HepG2 (cell line): Measurements from ENCODE around the gene ZNF341.

ENCODE experiments used
- DNMT1 ChIP-seq: sonication (generic); formaldehyde crosslinking; IDR thresholded peaks from 2 replicates; pipeline ENCODE4 v1.5.1; 2020; ENCODE audit warnings: mild to moderate bottlenecking, missing genetic modification reagents
- EZH2 ChIP-seq: conservative IDR thresholded peaks from 2 replicates; pipeline ENCODE4 v1.6.1; 2012; ENCODE audit warnings: mild to moderate bottlenecking, low read depth, low read length, moderate library complexity
- MXD4 ChIP-seq: IDR thresholded peaks from 2 replicates; pipeline ENCODE4 v1.6.1; 2016; ENCODE audit warnings: mild to moderate bottlenecking, missing biosample characterization, missing genetic modification reagents
- NFE2L1 ChIP-seq: sonication (generic); formaldehyde crosslinking; IDR thresholded peaks from 2 replicates; pipeline ENCODE4 v1.4.0; 2020; ENCODE audit warnings: missing genetic modification reagents, mild to moderate bottlenecking, borderline replicate concordance
- NR2C2 ChIP-seq: sonication (generic); formaldehyde crosslinking; IDR thresholded peaks from 2 replicates; pipeline ENCODE4 v1.4.0; 2020; ENCODE audit warnings: missing genetic modification reagents, mild to moderate bottlenecking, moderate library complexity, borderline replicate concordance
- RAD21 ChIP-seq: fragments of 450-650 bp; formaldehyde crosslinking; IDR thresholded peaks from 2 replicates; pipeline ENCODE4 v1.5.0; 2020; ENCODE audit warnings: mild to moderate bottlenecking
- SMARCC2 ChIP-seq: fragments of 450-650 bp; IDR thresholded peaks from 2 replicates; pipeline ENCODE4 v1.6.1; 2017; ENCODE audit warnings: antibody characterized with exemption, mild to moderate bottlenecking
- ZMYM4 ChIP-seq: sonication (generic); formaldehyde crosslinking; IDR thresholded peaks from 2 replicates; pipeline ENCODE4 v1.8.1; 2023; ENCODE audit warnings: mild to moderate bottlenecking, missing genetic modification reagents
- ZNF335 ChIP-seq: sonication (generic); formaldehyde crosslinking; IDR thresholded peaks from 2 replicates; pipeline ENCODE4 v1.4.0; 2020; ENCODE audit warnings: missing genetic modification reagents
- ZNF615 ChIP-seq: sonication (generic); formaldehyde crosslinking; IDR thresholded peaks from 2 replicates; pipeline ENCODE4 v1.5.0; 2020; ENCODE audit warnings: mild to moderate bottlenecking, missing genetic modification reagents, borderline replicate concordance
- TF ChIP-seq, protein P1 (sequence below): IDR thresholded peaks from 2 replicates; pipeline ENCODE4 v1.6.1; 2016; ENCODE audit warnings: missing compliant biosample characterization, missing genetic modification reagents, borderline replicate concordance
- TF ChIP-seq, protein P2 (sequence below): sonication (generic); formaldehyde crosslinking; IDR thresholded peaks from 2 replicates; pipeline ENCODE4 v1.8.0; 2022; ENCODE audit warnings: missing genetic modification reagents, low read depth, mild to moderate bottlenecking, borderline replicate concordance

DNA sequence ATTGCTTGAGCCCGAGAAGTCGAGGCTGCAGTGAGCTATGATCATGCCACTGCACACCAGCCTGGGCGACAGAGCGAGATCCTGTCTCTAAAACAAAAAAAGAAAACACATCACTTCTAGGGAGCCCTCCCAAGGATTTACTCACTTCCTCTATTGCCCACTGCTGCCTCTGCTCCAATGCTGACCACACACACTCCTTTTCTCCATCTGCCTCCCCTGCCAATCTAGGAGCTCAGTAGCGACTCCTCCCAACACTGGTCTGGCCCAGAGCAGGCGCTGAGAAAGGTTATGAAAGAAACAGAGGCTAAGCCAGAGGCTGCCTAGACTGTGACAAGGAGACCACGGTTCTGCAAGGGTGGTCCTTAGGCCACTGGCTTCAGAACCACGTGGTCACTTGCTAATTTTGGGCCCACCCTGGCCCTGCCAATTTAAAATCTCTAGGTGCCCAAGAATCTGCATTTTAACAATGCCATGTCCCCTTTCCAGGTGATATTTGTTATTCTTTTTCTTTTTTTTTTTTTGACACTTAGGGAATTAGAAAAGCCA is 44.4 kb upstream of the ZNF341 start:
- no peak for TF ChIP-seq MXD4 (CRISPR knock-in tag)
- no peak for TF ChIP-seq ZMYM4 (CRISPR knock-in tag)
- no peak for TF ChIP-seq ZNF335
- TF ChIP-seq ZNF615: no peak
- TF ChIP-seq RAD21 (CRISPR knock-in tag): no peak
- TF ChIP-seq, protein P1, sequence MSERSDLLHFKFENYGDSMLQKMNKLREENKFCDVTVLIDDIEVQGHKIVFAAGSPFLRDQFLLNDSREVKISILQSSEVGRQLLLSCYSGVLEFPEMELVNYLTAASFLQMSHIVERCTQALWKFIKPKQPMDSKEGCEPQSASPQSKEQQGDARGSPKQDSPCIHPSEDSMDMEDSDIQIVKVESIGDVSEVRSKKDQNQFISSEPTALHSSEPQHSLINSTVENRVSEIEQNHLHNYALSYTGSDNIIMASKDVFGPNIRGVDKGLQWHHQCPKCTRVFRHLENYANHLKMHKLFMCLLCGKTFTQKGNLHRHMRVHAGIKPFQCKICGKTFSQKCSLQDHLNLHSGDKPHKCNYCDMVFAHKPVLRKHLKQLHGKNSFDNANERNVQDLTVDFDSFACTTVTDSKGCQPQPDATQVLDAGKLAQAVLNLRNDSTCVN (CRISPR knock-in tag): no peak
- TF ChIP-seq EZH2: no peak
- no peak for TF ChIP-seq NR2C2
- TF ChIP-seq, protein P2, sequence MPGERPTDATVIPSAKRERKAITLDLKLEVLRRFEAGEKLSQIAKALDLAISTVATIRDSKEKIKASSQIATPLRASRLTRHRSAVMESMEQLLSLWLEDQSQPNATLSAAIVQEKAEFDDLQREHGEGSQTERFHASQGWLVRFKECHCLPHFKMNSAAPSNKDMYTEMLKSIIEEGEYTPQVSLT (CRISPR knock-in tag): no peak
- TF ChIP-seq DNMT1 (CRISPR knock-in tag): no peak
- no peak for TF ChIP-seq NFE2L1 (CRISPR knock-in tag)
- no peak for TF ChIP-seq SMARCC2
